Activated T-cell treated with anti-CD3 and anti-CD28 coated beads, Interleukin-2, amount 50 U/mL, for 72 hours (primary cell): ENCODE measurements around the gene PQBP1. TPM values are rescaled to one million over a fixed set of nuclear protein-coding genes. Genes with fewer than 3 reads are reported as not detected.

ENCODE experiments used
- ATAC-seq, 2 donors: fragments of 150-1000 bp; cut with Tn5 transposase; replicated peaks in 1 of 2; 2 replicates each; pipeline ENCODE4 v1.10.0; 2021; ENCODE audit warnings: moderate library complexity in 2 of 2, mild to moderate bottlenecking in 1 of 2
- DNase-seq, 2 donors: peaks; one replicate each; pipeline ENCODE4 v3.0.0; 2021 to 2022; ENCODE audit warnings: mixed read lengths in 1 of 2
- H3K27ac Mint-ChIP-seq: one replicate; pipeline ENCODE4 v1.8.0; 2022; ENCODE audit warnings: mild to moderate bottlenecking, moderate library complexity, mixed read lengths
- H3K27me3 Mint-ChIP-seq: one replicate; pipeline ENCODE4 v1.8.0; 2022; ENCODE audit warnings: low read depth, mixed read lengths
- H3K36me3 Mint-ChIP-seq, 2 donors: one replicate each; pipeline ENCODE4 v1.8.0; 2022; ENCODE audit warnings: mixed read lengths in 2 of 2, mild to moderate bottlenecking in 1 of 2; ENCODE audit not compliant: insufficient read depth in 2 of 2
- H3K4me1 Mint-ChIP-seq: one replicate; pipeline ENCODE4 v1.8.0; 2022; ENCODE audit warnings: low read depth, mixed read lengths
- H3K4me3 Mint-ChIP-seq, 2 donors: one replicate each; pipeline ENCODE4 v1.8.0; 2022; ENCODE audit warnings: mild to moderate bottlenecking in 2 of 2, mixed read lengths in 2 of 2, moderate library complexity in 2 of 2
- H3K9me3 Mint-ChIP-seq, 2 donors: one replicate each; pipeline ENCODE4 v1.8.0; 2022; ENCODE audit warnings: mixed read lengths in 2 of 2
- total RNA-seq, 2 donors: library from RNA; stranded (reverse); gene quantifications; one replicate each; pipeline ENCODE4 v1.2.3, GENCODE V29; 2022

PQBP1 gene
- total RNA-seq, 2 donors from 2014 or later = 114 to 125 TPM

- H3K4me1 Mint-ChIP-seq = no peaks in the 10 kb centered on the region
- H3K36me3 Mint-ChIP-seq = peaks cover 2 to 9% of the 10 kb centered on the region in 2 donors
- no peaks in the 10 kb centered on the region for H3K9me3 Mint-ChIP-seq
- H3K27me3 Mint-ChIP-seq = peaks cover 5% of the 10 kb centered on the region
- DNase-seq (no peak), ATAC-seq (peak; percentile 4 to 6)
- no peak overlapping the region for H3K4me3 Mint-ChIP-seq
- peak overlapping the region; percentile 84 for H3K27ac Mint-ChIP-seq
These were observed 7.5 kb downstream of the PQBP1 start for GRCh38 chrX:48905090-48905790.

GRCh38 chrX:48908600-48908999 lies 10.9 kb downstream of the PQBP1 start:
- ATAC-seq = no peak
- H3K4me3 Mint-ChIP-seq = peak overlapping the region in 1 of 2 donors; percentile 36
- H3K36me3 Mint-ChIP-seq = peaks cover 4 to 10% of the 10 kb centered on the region in 2 donors
- H3K4me1 Mint-ChIP-seq = peaks cover 26% of the 10 kb centered on the region
- peak overlapping the region; percentile 93 for H3K27ac Mint-ChIP-seq
- no peak for DNase-seq
- no peaks in the 10 kb centered on the region for H3K9me3 Mint-ChIP-seq
- H3K27me3 Mint-ChIP-seq = no peaks in the 10 kb centered on the region

- DNase-seq (peak in 1 of 2 donors; percentile 43), ATAC-seq (no peak)
- no peaks in the 10 kb centered on the region for H3K27me3 Mint-ChIP-seq
- no peak overlapping the region for H3K27ac Mint-ChIP-seq
- H3K4me3 Mint-ChIP-seq = peak overlapping the region in 1 of 2 donors; percentile 93
- H3K36me3 Mint-ChIP-seq = peaks cover 9 to 20% of the 10 kb centered on the region in 2 donors
- H3K9me3 Mint-ChIP-seq = no peaks in the 10 kb centered on the region
- peaks cover 38% of the 10 kb centered on the region for H3K4me1 Mint-ChIP-seq
These were observed 12.1 kb downstream of the PQBP1 start for GRCh38 chrX:48909703-48910294.

- ATAC-seq (peak; percentile 0), DNase-seq (peak in 1 of 2 donors; percentile 33)
- Mint-ChIP-seq H3K4me1 (peaks cover 47% of the 10 kb centered on the region), H3K9me3 (no peaks in the 10 kb centered on the region), H3K27ac (peak overlapping the region; percentile 88), H3K27me3 (no peaks in the 10 kb centered on the region), H3K36me3 (peaks cover 16 to 31% of the 10 kb centered on the region in 2 donors), H3K4me3 (peak overlapping the region; percentile 93)
These were observed 13.2 kb downstream of the PQBP1 start for GRCh38 chrX:48910926-48911411.

GRCh38 chrX:48911412-48912182 lies 13.9 kb downstream of the PQBP1 start, which contains the start of gene SLC35A2:
TSS of gene SLC35A2 (minus strand) at chrX:48911646. CDS start at chrX:48911636, 10 bp downstream.
- Mint-ChIP-seq H3K4me1 (peaks cover 47% of the 10 kb centered on the region), H3K9me3 (no peaks in the 10 kb centered on the region), H3K36me3 (peaks cover 19 to 35% of the 10 kb centered on the region in 2 donors), H3K27ac (peak within 1 kb of the TSS; percentile 88), H3K4me3 (peak within 1 kb of the TSS; percentile 93), H3K27me3 (no peaks in the 10 kb centered on the region)
- peak; percentile 53 to 56 for ATAC-seq
- peak; percentile 90 to 91 for DNase-seq

GRCh38 chrX:48913605-48914366 lies 16.1 kb downstream of the PQBP1 start:
- Mint-ChIP-seq H3K9me3 (no peaks in the 10 kb centered on the region), H3K36me3 (peaks cover 33 to 52% of the 10 kb centered on the region in 2 donors), H3K27ac (peak overlapping the region; percentile 88), H3K27me3 (no peaks in the 10 kb centered on the region), H3K4me1 (peaks cover 64% of the 10 kb centered on the region), H3K4me3 (peak overlapping the region; percentile 93)
- ATAC-seq (no peak), DNase-seq (no peak)

- Mint-ChIP-seq H3K36me3 (peaks cover 37 to 56% of the 10 kb centered on the region in 2 donors), H3K4me1 (peaks cover 72% of the 10 kb centered on the region), H3K27ac (peak overlapping the region; percentile 88), H3K4me3 (peak overlapping the region; percentile 93), H3K27me3 (no peaks in the 10 kb centered on the region), H3K9me3 (no peaks in the 10 kb centered on the region)
- ATAC-seq = no peak
- DNase-seq = no peak
These were observed 17.1 kb downstream of the PQBP1 start for GRCh38 chrX:48914593-48915493.

- Mint-ChIP-seq H3K27me3 (no peaks in the 10 kb centered on the region), H3K9me3 (no peaks in the 10 kb centered on the region), H3K4me1 (peaks cover 75% of the 10 kb centered on the region), H3K36me3 (peaks cover 47 to 56% of the 10 kb centered on the region in 2 donors), H3K4me3 (peak overlapping the region; percentile 93), H3K27ac (peak overlapping the region; percentile 88)
- DNase-seq (peak; percentile 86 to 90), ATAC-seq (peak; percentile 33 to 43)
These were observed 19.6 kb downstream of the PQBP1 start for GRCh38 chrX:48917139-48918001.

GRCh38 chrX:48918301-48918642 lies 20.5 kb downstream of the PQBP1 start:
- H3K36me3 Mint-ChIP-seq = peaks cover 45 to 55% of the 10 kb centered on the region in 2 donors
- ATAC-seq (no peak), DNase-seq (no peak)
- H3K27ac Mint-ChIP-seq = peak overlapping the region; percentile 88
- peaks cover 72% of the 10 kb centered on the region for H3K4me1 Mint-ChIP-seq
- H3K9me3 Mint-ChIP-seq = no peaks in the 10 kb centered on the region
- H3K4me3 Mint-ChIP-seq = peak overlapping the region; percentile 93
- no peaks in the 10 kb centered on the region for H3K27me3 Mint-ChIP-seq

GRCh38 chrX:48918643-48919340 lies 21.1 kb downstream of the PQBP1 start, which contains the start of gene PIM2:
TSS of gene PIM2 (minus strand) at chrX:48919024. CDS start at chrX:48918834, 190 bp downstream.
- no peaks in the 10 kb centered on the region for H3K9me3 Mint-ChIP-seq
- H3K27ac Mint-ChIP-seq = peak within 1 kb of the TSS; percentile 88
- H3K36me3 Mint-ChIP-seq = peaks cover 45 to 52% of the 10 kb centered on the region in 2 donors
- peaks cover 72% of the 10 kb centered on the region for H3K4me1 Mint-ChIP-seq
- DNase-seq (peak; percentile 89 to 93), ATAC-seq (peak; percentile 66 to 68)
- H3K4me3 Mint-ChIP-seq = peak within 1 kb of the TSS; percentile 93
- H3K27me3 Mint-ChIP-seq = no peaks in the 10 kb centered on the region
